Measurements from ENCODE around the gene C1QA.
"Not testable (repeated sequence)": the region's sequence is repeated elsewhere in the genome, so short reads cannot be mapped to it uniquely, and the experiment has no call there.

C1QA gene

DNA sequence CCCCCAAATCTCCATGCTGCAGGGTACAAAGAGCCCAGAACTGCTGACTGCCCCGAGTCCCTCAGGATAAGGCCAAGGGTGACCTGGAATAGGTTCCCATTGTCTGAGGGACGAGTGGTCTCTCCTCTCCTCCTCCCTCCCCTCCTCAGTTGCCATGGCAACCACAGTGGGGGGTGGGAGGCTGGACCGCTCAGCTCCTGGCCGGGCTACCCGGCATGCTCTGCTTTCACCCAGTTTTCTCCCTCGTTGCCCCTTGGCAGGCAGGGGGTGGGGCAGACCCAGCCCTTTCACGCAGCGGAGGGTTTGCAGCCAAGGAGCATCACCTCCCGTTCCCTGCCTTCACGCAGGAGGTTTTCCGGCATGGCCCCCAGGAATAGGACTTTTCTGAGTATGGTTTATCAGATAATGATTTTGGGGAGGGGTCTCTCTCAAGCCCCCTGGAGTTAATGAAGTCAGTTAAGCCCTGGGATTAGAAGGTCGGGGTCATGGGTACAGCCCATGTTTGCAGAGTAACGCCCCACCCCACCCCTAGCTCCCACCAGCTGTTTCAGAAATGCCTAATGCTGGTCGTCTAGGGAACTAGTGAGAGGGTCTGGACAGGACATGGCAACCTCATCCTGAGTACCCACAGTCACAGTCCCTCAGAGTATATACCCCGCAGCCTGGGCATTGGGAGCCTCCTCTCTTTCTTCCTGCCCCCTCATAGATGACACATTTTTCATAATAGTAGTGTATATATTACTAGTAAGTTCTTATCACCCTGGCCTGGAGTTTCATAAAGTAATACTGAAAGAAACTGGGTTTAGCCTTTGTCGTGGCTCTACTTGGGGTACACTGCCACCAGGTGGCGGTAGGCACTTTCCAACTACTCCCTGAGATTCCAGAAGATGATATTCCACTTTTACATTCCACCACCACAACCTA, 37.3 kb downstream of the C1QA start:
- peak; percentile 62 for DNase-seq (ENCODE audit: low spot score)

DNA sequence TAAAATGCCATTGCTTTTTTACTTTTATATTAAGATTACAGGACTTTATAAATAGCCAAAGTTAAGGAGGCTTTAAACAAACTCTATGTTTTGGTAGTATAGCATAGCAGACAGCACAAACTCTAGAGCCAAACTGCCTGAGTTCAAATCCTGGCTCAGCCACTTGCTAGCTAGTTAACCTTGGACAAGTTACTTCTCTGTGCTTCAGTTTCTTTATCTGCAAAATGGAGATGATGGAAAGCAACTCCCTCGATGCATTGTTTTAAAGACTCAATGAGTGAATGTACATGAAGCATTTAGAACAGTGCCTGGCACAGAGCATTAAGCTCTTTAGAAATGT, 38.0 kb downstream of the C1QA start:
- DNase-seq (ENCODE audit: low spot score): no peak

DNA sequence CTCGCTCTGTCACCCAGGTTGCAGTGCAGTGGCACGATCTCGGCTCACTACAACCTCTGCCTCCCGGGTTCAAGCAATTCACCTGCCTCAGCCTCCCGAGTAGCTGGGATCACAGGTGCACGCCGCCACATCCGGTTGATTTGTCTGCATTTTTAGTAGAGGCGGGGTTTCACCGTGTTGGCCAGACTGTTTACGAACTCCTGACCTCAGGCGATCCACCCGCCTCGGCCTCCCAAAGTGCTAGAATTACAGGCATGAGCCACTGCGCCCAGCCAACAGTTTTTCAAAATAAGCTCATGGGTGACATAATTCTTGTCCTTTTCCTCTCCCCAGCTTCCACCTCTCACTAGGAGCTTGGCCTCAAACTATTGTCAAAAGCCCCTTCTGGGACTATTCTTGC, 39.7 kb downstream of the C1QA start:
- not testable (repeated sequence) for DNase-seq (ENCODE audit: low spot score)

DNA sequence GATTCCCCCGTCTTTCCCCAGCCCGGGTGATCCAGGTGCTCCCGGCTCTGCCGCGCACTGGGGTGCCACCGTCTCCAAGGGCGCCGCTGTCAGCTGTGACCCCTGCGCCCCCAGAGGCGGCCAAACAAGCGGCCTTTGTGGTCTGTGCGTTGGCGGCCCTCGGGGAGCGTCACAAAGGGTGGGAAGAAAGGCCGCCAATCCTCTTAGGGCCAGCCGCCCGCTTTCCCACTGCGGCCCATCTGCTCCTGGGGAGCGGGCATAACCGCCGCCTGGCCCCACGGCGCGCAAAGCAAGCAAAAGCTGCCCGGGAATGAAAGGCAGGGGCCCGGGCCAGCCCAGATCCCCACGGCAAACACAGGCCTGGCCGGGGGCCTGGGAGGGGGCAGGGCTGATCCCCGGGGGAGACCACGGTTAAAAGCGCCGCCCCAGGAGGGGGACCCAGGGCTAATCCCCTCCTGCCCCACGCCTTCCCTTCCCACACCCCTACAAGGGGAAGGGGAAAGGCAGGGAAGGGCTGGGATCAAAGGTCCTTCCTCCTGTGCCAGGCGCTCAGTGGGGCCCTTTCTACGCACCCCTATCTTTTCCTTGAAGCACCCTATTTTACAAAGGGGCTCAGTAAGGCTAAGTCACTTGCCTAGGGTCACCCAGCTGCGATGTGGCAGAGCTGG, 40.6 kb downstream of the C1QA start:
- no peak for DNase-seq (ENCODE audit: low spot score)

DNA sequence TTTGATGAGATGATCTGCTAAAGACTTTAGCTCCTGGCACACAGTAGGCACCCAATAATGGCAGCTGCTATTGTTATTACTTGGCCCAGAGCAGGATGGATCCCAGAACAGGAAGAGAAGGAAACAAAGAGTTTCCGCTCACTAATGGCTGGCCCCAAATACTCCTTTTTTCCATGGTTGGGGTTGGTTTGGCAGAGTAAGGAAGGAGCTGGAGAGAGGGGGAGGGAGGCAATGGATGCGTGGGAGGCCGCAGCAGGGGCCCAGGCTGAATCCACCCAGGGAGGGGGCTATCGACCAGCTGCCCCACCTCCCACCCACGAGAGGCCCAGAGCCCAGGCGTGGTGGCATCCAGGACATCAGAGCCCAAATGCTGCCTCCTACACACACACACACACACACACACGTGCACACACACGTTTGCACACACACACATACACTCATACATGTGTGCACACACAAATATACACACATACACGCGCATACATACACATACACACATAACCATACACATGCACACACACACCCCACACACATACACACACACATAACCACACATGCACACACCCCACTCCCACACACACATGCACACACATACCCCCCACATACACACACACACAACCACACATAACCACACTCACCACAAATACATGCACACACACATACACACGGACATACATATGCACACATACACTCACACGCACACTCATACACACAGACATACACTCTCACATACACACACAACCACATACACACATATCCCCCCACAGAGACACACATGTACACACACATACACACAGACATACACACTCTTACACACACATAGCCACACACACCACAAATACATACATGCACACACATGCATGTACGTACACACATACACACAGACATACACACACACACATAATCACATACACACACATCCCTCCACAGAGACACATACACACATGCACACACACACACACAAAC, 41.8 kb downstream of the C1QA start:
- no peak for DNase-seq (ENCODE audit: low spot score)

DNA sequence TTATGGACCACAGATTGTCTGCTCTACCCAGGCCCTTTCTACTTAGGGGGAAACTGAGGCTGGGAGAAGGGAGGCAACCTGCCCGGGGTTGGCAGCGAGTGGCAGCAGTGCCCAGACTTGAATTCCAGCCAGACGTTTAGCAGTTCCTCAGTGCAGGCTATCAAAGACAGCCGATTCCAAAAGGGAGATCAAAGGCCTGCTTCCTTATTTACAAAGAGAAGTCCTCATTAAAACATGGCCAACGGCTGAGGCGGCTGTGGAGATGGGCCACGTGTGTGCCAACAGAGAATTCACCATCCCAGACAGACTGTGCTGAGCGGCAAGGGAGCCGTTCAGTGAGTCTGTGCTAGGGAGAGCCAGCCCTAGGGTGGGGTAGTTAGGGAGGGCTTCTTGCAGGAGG, 44.3 kb downstream of the C1QA start:
- no peak for DNase-seq (ENCODE audit: low spot score)

DNA sequence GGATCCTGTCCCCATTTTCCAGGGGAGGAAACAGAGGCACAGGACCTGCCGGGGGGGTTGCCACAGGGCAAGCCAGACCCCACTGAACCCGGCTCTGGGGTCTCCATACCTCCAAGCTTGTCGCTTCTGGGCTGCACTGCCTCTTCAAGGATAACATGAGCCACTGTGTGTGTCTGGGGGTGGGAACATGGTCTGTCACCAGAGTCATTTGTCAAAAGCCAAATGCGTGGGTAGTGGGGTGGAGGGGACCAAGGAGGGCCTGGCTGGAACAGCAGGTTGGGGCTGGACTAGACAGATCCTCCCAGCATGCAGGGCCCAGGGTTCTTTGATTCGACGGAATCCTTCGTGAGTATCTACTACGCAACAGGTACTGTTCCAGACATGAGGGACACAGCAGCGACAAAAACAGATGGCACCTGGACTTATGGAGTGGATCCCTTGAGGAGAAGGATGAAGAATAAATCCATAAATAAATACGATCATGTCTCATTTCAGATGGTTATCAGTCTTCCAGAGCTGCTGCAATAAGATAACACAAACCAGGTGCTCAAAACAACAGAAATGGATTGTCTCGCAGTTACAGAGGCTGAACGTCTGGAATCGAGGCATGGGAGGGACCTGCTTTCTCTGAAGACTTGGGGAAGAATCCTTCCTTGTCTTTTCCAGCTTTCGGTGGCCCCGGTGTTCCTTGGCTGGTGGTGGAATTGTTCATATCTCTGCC, 45.3 kb downstream of the C1QA start:
- DNase-seq (ENCODE audit: low spot score): no peak

DNA sequence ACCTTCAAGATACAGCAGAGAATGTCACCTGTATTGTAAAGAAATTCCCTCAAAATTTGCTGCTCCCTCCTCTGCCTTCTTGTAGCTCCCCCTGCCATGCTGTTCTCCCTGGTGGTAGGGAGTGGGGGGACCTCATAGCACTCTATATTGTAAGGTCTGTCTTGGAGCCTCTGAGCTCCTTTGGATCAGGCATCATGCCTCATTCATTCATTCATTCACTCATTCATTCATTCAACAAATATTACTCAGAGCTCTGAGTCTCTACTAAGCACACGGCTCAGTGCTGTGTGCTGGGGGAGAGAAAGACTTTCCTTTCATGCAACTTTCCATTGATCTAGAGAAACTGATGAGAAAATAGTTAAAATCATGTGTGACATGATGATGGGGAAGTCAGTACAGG, 47.1 kb downstream of the C1QA start:
- no peak for DNase-seq (ENCODE audit: low spot score)

DNA sequence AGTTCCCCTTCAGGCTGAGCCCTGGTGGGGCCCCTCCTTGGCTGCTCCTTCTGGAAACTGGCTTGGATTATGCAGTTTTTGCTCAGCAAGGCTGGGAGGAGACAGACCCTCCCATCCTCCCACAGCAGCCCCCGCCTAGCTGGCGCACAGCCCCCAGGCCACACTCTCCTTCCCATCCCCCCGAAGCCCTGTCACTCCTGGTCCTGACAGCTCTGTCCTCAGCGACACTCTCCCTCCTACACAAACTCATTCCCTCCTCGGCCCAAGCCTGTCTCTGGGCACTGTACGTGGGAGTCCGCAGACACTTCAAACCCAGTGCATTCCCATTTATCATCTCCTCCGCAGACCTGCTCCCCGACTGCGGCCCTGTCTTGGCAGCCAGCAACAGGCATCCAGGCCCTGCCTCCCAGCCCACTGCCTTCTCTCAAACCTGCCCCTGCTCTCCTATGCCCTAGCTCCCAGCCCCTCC, 49.2 kb downstream of the C1QA start:
- no peak for DNase-seq (ENCODE audit: low spot score)

DNA sequence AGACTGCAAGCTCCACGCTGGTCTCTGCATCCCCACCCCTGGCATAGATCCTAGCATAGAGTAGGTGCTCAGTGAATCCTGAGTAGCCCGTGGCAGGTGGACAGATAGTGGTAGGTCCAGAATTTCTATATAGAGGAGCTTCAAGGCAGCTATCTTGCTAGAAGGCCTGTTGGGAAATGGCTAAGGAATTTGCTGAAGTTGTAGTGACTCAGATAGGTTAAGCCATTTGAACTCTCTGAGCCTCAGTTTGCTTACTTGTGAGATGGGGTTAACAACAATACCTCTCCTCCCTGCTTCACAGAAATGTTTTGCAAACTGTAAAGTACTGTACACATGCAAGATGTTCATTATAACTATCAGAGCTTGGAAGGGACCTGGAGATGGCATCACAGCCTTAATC, 50.8 kb downstream of the C1QA start:
- no peak for DNase-seq (ENCODE audit: low spot score)

DNA sequence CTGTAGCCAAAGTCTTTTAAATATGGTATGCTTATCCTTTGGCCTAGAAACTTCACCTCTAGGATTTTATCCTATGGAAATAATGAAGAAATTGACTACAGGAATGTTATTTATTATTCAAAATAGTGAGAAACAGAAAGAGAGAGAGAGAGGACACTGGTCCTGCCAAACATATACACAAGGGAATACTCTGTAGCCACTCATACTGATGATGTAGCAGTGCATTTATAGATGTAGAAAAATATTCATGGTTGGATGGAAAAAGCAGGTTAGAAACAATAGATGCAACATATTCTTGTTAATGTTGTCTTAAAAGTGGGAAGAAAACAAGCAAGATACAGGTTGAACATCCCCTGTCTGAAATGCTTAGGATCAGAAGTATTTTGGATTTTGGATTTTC, 52.0 kb downstream of the C1QA start:
- no peak for DNase-seq (ENCODE audit: low spot score)
